Eye (tissue), 1 donor: Measurements from ENCODE around the gene ST7L.
"Not testable (repeated sequence)": the region's sequence is repeated elsewhere in the genome, so short reads cannot be mapped to it uniquely, and the experiment has no call there.

Experiments
- DNase-seq: peaks from one replicate; pipeline ENCODE4 v3.0.0-alpha.2; 2015

The ST7L gene, protein sequence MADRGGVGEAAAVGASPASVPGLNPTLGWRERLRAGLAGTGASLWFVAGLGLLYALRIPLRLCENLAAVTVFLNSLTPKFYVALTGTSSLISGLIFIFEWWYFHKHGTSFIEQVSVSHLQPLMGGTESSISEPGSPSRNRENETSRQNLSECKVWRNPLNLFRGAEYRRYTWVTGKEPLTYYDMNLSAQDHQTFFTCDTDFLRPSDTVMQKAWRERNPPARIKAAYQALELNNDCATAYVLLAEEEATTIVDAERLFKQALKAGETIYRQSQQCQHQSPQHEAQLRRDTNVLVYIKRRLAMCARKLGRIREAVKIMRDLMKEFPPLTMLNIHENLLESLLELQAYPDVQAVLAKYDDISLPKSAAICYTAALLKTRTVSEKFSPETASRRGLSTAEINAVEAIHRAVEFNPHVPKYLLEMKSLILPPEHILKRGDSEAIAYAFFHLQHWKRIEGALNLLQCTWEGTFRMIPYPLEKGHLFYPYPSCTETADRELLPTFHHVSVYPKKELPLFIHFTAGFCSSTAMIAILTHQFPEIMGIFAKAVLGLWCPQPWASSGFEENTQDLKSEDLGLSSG

DNA sequence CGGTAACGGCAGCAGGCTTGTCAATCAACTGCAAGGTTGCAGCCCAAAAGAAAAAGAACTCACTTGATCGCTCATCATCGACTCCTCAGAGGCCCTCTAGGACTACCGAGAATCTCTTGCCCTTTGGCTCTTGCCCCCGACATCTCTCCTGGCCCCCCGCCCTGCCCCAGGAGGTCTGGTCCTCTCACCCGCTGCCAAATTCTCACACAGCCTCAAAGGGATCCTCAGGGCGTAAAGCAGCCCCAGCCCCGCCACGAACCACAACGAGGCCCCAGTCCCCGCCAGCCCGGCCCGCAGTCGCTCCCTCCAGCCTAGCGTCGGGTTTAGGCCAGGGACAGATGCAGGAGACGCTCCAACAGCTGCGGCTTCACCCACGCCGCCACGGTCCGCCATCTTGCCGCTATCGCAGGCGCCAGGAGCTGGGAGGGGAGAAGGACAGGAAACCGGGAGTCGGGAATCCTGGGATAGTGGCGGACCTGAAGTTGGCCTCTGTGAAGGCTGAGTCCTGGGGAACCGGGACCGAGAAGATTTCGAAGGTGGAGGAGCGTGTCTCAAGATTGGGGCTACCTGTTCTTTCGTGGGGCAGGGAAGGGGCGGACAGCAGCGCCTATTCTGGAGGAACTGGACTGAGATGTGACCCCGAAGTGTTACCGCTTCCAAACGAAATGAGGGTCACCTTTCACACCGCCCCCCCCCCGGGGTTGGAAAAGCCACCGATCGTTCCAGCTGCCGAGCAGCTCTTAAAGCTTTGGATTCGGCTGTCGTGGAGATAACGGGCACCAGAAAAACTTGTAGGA is at the start of gene ST7L:
Gene ST7L (minus strand): TSS at position 421 of the 797 bp plus-strand sequence. CDS start 28 bp downstream, at position 393.
- peak; percentile 92 for DNase-seq

DNA sequence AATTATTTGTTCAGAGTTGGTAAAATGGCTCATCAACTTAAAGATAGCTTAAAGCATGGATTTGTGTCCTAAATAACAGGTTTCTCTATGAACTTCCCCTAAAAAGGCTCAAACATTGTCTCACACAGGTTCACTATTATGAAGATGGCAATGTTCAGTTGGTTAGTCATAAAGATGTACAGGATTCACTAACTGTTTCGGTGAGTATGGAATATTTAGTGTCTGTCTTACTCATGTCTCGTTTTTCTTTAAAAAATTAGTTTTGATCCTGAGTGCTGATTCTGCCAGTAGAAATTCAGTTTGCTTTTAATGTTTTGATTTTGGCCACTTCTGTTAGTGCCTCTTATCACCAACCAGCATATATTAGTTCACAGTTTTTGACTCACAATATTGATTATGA is 48.0 kb upstream of the ST7L start:
- no peak for DNase-seq

DNA sequence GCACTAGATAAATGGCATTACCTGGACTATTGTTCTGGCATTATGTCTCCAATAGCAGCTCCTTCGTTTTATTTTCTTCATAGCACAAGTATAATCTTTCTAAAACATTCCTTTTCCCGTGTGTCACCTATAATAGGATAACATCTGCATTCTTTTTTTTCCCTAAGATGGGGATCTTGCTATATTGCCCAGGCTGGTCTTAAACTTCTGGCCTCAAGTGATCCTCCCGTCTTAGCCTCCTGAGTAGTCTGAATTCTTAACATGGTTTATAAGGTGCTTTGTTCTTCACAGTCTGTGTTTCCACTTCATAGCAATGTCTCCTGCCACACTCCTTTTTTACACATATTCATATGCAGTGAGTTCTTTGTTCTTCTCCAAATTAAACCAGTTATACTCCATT is 46.9 kb upstream of the ST7L start:
- no peak for DNase-seq

DNA sequence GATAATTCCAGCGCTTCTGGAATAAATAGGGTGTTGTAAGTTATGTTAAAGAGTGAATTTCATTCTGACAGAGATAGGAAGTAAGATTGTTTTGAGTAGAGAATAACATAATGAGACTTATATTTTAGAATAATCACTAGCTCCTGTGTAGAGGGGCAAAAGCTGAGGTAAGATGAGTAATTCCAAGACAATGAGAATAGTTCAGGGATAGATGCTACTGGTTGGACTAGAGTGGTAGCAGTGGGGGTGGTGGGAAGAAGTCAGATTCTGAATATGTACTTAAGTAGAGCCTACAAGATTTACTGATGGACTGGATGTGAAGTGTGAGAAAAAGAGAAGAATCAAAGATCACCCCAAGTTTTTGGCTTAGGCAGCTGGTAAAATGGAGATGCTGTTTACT is 32.3 kb upstream of the ST7L start:
- DNase-seq, result no peak

DNA sequence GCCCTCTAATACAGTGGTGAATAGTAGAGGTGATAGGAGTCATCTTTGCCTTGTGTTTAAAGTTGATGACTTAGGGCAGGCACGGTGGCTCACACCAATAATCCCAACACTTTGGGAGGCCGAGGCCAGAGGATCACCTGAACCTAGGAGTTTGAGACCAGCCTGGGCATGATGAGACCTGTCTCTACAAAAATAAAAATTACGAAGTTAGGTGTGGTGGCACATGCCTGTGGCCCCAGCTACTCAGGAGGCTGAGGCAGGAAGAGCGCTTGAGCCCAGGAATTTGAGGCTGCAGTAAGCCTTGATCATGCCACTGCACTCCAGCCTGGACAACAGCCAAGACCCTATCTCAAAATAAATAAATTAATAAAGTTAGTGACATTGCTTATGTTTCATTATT is 27.3 kb upstream of the ST7L start:
- no peak for DNase-seq

DNA sequence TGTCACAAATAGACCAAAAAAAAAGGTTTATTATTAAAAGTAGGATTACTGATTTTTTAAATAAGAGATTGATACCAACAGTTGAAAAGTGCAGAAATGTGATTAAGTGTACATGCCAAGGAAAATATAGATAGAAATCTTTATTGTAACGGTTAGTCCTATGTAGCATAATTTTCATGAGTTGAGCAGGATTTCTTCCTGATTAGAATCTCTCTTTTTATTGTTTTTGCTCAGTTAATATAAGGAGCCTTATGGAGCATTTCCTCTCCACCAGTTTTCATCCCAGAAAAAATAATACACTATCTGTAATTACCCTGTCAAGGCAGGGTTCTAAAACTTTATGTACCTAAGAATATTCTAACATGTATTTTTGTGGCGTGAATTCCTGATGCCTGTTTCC is 24.1 kb upstream of the ST7L start:
- no peak for DNase-seq

DNA sequence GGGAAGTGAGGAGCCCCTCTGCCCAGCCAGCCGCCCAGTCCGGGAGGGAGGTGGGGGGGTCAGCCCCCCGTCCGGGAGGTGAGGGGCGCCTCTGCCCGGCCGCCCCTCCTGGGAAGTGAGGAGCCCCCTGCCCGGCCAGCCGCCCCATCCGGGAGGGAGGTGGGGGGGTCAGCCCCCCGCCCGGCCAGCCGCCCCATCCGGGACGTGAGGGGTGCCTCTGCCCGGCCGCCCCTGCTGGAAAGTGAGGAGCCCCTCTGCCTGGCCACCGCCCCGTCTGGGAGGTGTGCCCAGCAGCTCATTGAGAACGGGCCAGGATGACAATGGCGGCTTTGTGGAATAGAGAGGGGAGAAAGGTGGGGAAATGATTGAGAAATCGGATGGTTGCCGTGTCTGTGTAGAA is 21.5 kb upstream of the ST7L start:
- DNase-seq, result not testable (repeated sequence)

DNA sequence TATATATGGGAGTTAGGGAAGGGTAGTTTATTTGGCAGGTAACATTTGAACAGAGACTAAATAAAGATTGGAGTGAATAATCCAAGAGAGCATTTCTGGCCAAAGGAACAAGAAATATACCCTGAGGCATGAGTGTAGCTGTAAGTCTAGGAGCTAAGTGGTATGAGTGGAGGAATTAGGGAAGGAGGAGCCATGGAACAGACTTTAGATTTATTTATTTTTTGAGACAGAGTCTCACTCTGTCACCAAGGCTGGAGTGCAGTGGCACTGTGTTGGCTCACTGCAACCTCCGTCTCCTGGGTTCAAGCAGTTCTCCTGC is 19.1 kb upstream of the ST7L start:
- no peak for DNase-seq

DNA sequence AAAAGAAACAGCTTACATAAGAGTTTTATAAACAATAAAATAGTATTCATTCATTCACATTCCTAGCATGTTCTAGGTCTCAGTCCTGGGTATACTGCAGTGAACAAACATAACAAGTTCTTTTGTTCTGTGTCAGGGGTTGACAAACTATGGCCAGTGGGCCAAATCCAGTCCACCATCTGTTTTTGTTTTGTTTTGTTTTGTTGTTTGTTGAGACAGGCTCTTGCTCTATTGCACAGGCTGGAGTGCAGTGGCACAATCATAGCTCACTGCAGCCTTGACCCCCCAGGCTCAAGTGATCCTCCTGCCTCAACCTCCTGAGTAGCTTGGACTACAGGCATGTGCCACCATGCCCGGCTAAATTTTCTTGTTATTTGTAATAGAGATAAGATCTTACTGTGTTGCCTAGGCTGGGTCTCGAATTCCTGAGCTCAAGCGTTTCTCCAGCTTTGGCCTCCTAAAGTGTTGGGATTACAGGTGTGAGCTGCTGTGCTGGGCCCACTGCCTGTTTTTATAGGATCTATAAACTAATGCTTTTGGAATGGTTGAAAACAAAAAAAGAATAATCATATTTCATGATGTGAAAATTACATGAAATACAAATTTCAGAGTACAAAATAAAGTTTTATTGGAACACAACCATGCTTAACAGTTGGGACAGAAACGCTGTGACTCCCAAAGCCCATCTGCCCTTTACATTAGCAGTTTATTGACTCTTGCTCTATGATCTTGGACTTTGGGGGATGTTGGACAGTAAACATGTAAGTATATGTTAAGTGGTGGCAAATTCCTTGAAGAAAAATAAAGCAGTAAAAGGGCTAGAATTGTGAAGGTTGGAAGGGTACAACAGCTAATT is 18.5 kb upstream of the ST7L start:
- no peak for DNase-seq

DNA sequence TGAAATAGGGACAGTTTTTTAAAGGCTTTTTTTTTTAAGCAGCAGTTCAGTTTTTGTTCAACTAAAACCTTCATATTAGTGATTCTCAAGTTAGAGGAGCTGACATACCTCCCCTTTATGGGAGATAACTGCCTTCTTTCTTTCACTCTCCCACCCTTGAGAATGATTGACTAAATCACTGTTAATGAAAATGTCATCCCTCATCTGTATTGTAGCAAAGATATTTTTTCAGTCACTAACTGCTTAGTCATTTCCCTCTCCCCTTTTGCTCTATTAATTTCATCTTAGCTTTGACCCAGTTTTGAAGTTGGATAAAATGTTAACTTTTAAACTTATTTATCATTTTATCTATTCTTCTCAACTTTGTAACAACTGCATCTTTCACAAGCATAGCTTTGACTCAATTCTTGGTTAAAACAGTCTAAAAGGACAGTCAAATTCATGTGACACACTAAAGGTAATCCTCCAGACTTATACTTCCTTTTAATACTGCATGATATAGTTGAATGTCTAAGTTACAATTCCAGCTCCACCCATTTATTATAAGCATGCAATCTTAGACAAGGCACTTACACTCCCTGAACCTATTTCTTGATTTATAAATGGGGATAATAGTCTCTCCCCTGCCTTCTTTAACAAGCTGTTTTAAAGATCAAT is 17.8 kb upstream of the ST7L start:
- no peak for DNase-seq

DNA sequence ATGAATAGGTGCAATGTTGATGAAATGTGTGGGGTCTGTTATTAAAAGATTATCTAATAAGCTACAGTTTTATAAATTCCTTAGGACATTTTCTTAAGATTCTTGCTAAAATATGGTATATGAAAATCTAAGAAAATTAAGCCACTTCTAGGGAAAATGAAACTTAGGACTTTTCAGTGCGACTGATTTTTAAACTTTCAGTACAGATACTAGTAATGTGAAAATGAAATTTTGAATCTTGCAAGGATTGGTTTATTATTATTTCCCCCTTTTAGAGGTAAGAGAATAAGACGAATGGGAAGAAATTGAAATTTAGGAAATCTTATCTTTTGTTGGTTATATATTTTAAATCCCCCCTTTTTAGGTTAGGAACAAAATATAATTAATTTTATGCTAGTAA is 17.1 kb upstream of the ST7L start:
- DNase-seq, result no peak

DNA sequence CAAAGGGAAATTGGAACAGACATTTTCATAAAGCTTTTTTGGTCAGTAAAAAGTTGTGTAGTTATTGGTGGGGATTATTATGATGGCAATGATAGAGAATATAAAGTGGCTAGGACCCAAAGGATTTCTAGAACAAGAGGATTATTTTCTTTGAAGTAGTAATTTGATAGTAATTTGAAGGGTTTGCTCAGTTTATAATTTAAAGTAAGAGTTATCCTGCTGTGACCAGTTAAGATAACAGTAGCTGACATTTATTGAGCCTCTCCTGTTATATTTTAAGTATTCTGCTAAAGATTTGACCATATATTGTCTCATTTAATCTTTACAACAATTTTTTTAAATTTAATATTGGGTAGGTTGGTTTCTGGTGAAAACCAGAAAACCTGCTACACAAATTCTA is 15.4 kb upstream of the ST7L start:
- DNase-seq, result no peak

DNA sequence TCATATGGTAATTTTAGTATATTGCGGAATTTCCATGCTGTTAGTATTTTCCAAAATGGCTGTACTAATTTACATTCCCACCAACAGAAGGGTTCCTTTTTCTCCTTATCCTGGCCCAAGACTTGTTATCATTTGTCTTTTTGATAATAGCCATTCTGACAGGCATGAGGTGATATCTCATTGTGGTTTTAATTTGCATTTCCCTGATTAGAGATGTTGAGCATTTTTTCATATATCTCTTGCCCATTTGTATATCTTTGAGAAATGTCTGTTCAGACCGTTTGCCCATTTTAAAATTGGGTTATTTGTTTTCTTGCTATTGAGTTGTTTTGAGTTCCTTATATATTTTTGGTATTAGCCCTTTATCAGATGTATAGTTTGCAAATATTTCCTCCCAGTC is 14.7 kb upstream of the ST7L start:
- DNase-seq, result no peak

DNA sequence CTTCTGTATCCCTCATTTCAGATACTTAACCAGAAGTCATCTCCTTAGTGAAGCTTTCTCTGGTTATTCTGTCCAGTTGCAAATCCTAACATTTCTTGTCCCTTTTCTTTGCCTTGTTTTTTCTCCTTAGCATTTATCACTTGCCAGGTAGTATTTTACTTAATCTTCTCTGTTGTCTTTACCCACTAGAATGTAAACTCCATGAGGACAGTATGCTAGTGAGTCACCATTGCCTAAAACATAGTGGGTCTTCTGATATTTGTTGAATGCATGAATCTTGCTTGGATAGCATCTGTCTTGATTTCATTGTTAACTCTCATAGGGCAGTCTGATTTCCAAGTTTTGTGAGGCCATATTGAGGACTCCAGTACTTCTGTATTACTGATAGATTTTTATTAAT is 10.3 kb upstream of the ST7L start:
- DNase-seq, result no peak

DNA sequence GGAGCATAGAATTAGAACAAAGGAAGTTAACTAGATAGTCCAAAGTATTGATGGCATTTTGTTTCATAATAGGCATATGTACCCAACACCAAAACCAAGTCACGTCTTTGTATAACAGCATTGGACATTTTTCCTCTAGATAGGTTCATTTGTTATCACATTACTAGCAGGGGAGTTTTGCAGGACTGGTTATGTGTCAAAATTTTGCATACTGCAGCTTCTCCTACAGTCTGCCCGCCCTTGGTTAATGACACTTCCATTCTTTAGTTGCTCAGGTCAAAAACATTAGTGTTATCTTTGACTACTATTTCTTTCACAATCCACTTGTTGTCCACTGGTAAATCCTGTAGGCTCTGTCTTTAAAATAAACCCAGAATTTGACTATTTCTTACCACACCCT is 9.6 kb upstream of the ST7L start:
- no peak for DNase-seq

DNA sequence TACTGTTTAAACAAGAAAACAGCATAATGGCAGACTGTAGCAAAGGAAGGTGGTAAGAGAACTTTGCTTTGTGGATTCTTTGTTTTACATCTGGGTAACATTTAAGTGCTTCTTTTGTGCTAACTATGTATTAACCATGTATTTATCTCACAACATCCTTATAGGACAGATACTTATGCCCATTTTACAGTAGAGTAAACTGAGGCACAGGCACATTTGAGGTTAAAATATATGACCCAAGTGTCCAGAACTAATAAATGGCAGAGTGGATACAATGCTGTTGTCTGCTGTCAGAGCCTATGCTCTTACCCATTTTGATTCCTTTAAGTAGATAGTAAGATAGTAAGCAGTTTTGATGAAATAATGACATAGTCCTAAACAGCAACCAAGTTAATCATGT is 7.9 kb upstream of the ST7L start:
- no peak for DNase-seq

DNA sequence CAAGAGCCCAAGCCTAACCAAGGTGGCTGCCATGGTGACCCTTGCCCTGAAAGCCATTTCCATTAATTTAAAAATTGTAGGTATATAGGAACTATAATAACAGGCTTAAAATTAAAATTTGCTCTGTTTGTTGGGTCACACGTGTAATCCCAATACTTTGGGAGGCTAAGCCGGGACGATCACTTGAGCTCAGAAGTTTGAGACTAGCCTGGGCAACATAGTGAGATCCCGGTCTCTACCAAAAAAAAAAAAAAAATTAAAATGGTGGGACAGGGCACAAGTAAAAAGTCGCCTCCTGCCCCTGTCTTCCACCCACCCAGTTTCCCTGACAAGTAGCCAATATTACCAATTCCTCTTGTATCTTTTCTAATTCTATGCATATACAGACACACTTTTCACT is 7.3 kb upstream of the ST7L start:
- DNase-seq, result no peak

DNA sequence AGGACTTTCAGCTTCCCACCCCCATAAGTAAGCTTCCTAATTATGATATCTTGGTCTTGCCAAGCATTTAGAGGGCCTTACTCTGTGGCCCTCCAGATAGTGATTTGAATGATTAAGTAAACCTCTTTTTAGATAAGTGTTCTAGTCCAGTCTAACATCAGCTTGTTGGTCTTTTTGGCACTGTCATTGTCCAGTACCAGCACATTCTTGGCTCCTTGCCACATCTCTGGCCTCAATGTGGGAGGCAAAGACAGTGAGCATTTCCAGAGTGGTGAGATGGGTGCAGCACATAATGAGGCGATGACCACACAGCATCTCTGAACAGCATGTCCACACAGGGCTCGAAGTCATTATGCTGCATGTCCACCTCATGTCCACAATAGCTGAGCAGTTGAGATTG is 6.8 kb upstream of the ST7L start:
- no peak for DNase-seq

DNA sequence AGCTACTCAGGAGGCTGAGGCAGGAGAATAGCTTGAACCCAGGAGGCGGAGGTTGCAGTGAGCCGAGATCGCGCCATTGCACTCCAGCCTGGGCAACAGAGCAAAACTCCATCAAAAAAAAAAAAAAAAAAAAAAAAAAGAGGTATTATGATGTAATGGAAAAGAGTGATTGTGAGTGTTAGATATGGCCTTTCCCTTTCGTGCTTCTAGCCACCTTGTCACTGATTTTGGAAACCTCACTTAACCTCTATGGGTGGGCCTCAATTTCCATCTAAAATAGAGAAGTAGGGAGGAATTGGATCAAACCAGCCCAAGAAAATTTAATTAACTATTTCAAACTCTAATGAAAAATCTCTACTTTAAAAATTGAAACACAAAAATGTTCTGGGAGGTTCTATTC is 5.6 kb upstream of the ST7L start:
- DNase-seq, result not testable (repeated sequence)

DNA sequence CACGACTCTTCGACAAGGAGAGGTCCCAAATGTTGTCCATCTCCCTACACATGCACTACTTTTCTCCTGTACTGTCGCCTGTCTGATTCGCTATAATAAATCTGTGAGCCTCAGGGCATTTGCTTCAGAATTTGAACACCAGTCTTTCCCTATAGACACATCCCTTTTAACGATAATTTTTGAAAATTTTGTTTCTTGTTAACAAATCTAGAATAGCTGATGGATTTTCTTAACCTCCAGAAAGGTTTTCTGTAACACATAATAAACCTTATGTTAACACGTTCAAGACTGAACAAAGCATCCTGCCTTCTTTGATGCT is 1.4 kb upstream of the ST7L start:
- DNase-seq, result no peak

DNA sequence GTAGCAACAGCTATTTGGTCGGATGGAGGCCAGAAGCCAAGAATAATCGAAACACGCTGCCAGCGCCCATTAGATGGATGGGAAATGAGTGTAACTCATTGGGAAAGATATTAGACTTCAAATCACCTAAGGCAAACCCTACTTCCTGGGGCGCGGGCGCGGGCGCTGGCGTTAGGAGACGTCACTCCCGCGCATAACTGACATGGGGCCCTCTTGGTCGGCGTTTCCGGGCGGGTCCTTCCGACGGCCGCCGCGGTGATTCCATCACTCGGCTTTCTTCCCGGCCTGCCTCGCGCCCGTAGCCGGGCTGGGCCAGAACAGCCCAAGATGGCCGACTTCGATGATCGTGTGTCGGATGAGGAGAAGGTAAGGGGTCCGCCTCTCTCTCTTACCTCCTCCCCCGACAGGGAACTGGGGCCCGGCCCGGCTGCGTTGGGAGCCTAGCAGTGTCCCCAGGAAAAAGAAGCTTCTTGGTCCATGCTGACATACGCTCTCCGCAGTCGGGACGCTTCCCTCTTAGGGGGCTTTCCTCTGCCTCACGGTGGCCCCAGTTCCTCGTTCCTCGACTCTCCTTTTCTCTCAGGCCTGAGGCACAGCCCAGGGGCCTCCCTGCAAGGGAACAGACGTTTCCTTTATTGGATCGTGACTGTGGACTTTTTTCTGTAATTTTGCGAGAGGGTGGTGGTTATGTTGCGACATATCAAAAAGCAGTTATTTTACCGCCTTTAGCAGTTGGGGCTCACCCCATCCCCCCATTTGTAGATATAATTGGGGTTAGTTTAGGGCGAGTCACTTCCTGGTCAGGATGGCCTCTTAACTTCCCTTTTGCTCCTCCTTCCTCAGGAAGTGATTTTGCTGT is 806 bp upstream of the ST7L start, which contains the start of gene CAPZA1:
Gene CAPZA1 (plus strand): TSS at position 315 of the 859 bp plus-strand sequence. CDS start 13 bp downstream, at position 328.
- peak; percentile 96 for DNase-seq
